ENCODE data around the gene ZC4H2.

DNA sequence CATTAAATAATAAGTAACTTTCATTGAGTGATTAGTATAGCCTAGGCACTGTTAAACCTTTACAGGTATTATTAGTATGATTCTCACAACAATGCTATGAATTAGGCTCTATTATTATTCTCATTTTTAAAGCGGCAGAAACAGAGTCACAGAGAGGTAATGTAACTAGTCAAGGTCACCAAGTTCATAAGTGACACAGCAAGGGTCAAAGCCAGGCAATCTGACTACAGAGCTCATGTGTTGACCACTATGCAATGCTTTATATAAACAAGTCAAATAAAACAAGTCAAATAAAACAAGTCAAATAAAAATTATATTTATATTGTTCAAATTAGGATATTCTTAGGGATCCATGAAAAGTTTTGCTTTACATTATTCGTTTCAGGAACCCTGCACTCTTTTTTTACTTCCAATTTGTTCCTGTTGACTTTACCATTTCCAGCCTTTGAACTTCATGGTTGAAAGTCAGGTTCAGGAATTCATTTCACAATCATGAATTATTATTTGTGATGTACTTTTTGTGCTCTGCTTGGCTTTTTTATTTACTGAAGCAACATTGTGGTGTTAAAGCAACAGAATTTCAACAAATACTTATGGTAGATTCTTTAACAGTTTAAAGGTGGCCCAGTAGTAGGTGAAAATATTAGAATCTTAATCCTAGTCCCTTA, 18.0 kb upstream of the ZC4H2 start:
- TF ChIP-seq, protein P1, sequence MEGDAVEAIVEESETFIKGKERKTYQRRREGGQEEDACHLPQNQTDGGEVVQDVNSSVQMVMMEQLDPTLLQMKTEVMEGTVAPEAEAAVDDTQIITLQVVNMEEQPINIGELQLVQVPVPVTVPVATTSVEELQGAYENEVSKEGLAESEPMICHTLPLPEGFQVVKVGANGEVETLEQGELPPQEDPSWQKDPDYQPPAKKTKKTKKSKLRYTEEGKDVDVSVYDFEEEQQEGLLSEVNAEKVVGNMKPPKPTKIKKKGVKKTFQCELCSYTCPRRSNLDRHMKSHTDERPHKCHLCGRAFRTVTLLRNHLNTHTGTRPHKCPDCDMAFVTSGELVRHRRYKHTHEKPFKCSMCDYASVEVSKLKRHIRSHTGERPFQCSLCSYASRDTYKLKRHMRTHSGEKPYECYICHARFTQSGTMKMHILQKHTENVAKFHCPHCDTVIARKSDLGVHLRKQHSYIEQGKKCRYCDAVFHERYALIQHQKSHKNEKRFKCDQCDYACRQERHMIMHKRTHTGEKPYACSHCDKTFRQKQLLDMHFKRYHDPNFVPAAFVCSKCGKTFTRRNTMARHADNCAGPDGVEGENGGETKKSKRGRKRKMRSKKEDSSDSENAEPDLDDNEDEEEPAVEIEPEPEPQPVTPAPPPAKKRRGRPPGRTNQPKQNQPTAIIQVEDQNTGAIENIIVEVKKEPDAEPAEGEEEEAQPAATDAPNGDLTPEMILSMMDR (IDR thresholded peaks at IDR 0.05 in 4 of 5, conservative IDR thresholded peaks at IDR 0.05 in 1 of 5), result no peak
- TF ChIP-seq POLR2A (IDR thresholded peaks at IDR 0.05), result no peak

Data from gastrocnemius medialis (tissue), 4 donors.